NOMO-1 treated with DMSO at 0.1 percent for 48 hours (cell line): ENCODE data around the gene ERFE.

Experiments
- DNase-seq: peaks from one replicate; lab custom pipeline; 2025; ENCODE audit not compliant: unreplicated experiment; lab: John Stamatoyannopoulos, UW

The ERFE gene

DNA sequence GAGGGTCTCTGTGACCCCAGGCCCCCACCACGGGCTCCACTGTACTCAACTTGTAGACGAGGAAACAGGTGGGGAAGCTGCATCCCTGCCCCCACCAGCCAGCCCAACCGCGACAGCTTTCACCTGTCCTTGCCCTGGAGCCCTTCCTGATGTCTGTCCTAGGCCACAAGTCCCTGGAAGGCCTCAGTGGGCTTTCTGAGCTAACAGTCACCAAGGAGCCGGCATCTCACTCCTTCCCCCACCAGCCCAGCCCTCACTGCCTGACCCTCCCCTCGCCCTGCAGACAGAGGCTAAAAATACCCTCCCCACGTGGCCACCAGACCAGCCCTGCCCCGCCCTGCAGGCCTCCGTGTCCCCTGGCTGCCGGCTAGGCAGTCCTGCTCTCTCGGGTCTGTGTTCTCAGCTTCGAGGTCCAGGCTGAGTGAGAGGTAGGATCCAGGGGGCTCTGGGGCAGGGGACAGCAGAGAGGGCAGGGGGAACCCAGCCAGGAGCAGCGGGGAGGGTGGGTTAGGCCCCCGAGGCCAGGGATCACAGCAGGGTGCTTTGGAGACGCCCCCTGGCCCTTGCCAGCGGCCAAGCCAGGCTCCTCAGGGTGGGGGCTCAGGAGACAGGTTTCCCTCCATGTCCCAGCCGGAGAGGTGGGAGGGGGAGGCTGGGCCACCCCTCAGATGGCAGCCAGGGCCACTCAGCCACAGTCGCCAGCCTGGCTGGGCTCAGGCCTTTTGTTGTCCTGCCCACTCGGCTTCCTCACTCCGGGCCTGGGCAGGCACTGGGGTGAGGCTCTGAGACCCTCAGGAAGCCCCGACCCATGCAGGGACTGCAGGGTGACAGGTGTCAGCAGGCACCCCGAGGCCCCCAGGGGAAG is 20.2 kb upstream of the ERFE start, which contains the start of gene KLHL30:
KLHL30 (plus strand) TSS at position 338 of the 865 bp plus-strand sequence. CDS start 2,087 bp downstream, outside the sequence.
- peak; percentile 7 for DNase-seq

DNA sequence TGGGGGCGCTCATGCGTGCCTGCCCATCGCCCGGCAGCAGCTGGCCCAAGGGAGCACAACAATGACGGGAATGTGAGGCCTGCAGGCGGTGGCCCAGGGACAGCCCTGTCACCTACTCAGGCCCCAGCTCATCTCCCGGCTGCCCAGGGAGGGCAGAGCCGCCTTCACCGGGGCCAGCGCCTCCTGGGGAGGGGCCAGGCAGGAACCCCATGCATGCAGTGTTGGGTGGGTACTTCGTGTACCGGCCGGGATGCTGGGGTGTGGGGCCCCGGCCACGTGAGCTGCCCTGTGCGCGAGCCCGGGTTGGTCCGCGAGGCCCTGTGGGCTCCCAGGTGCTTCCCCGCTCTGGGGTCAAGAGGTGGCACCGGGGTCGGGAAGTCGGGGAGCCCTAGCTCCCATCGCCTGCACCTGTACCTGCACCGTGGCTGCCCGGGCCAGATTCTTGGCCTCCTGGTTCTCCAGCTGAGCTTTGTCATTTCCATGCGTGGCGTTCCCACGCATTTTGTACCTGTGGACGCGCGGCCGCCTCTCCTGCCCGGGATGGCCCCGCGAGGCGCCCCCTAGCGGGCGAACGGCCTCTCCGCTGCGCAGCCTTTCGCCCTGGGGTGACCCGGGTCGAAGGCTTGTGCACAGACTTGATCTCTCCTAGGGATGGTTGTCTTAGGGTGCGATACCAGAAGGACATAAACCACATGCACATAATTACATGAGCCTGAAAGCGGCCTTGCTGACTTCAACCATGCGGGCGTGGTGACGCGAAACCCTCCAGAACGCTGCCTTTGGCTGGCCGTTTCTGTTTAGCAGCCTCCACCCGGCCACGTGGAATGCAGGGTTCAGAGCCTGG is 19.4 kb upstream of the ERFE start:
- no peak for DNase-seq

DNA sequence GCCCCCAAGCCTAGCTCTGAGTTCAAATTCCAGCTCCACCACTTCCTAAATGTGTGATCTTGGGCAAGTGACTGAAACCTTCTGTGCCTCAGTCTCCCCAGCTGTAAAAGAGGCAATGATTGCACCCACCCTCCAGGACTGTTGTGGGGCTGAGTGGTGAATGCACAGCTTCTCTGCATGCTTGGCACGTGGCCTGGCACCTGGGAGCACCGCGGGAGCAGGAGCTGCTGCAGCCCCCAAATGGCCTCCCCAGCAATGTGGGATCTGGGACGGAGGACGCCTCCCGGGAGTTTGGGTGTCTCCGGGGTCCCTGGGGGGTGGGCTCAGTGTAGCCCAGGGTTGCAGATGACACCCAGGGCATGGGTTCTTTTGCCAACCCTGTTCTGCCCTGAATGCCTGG is 18.7 kb upstream of the ERFE start:
- no peak for DNase-seq

DNA sequence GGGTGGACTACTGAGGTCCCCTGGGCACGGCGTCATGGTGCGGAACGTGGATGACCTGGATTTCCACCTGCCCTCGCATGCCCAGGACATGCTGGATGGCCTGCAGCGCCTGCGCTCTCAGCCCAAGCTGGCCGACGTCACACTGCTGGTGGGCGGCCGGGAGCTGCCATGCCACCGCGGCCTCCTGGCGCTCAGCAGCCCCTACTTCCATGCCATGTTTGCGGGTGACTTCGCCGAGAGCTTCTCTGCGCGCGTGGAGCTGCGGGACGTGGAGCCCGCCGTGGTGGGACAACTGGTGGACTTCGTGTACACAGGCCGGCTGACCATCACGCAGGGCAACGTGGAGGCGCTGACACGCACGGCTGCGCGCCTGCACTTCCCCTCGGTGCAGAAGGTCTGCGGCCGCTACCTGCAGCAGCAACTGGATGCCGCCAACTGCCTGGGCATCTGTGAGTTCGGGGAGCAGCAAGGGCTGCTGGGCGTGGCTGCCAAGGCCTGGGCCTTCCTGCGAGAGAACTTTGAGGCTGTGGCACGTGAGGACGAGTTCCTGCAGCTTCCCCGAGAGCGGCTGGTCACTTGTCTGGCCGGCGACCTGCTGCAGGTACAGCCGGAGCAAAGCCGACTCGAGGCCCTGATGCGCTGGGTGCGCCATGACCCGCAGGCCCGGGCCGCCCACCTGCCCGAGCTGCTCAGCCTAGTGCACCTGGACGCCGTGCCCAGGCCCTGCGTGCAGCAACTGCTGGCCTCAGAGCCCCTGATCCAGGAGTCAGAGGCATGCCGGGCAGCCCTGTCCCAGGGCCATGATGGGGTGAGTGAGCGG is 17.8 kb upstream of the ERFE start:
- no peak for DNase-seq

DNA sequence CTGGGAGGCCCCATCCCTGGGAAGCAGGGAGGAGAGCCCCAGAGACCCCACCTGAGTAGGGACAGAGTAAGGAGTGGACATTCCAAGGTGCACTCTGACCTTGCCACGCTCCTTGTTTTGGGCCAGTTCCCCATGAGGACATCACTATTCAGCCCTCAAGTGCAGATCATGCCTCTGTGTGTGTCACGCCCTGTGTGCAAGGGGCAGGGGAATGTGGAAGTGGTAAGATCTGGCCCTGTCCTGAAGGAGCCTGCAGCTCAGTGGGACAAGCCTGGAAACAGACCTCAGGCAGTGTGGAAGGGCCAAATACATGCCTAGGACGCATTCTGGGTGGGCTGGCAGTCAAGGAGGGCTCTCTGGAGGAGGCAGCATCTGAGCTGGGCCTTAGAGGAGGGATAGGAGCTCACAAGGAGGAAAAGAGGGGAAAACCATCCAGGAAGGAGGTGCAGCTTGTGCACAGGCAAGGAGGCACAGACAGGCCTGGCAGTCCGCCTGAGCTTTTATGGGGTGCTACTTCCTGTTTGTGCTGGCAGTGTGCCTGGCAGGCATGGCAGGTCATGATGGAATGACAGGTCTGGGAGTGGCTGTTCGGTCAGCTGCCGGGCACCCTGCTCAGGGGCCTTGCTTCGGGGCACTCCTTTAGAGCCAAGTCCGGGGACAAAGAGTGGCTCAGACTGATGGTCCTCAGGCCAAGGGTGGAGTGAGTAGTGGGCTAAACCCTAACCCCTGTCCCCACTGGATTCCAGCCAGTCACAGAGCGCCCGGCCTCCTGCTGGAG is 17.0 kb upstream of the ERFE start:
- peak; percentile 34 for DNase-seq

DNA sequence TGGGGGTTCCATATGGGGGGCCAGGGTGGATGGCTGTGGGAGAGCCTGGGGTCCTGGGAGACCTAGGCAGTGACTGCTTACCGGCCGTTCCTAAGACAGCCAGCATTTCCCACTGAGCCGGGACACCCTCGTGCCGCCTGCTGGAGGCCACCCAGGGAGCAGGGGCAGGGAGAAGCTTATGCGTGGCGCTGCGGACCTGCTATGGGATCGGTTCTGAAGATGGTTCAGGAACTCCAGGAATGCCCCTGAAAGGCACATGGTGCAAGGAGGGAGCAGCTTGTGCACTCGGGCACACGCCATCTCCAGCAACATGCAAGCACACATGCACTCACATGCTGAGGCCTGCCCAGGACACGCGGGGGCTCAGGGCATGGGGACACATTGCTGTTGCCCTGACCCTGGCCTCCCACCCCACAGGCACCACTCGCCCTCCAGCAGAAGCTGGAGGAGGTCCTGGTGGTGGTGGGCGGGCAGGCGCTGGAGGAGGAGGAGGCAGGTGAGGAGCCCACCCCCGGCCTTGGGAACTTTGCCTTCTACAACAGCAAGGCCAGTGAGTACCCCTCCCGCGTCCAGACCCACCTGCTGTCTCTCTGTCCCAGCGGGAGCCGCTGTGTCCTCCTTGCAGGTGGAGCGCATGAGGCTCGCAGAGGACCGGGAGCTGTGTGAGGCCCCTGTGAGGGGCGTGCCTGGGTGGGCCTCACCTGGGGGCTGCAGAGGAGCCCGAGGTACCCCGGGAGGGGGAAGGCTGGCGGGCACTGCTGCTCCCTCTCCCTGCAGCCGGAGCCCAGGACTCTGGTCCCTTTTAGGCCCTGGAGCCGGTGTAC is 16.2 kb upstream of the ERFE start:
- no peak for DNase-seq

DNA sequence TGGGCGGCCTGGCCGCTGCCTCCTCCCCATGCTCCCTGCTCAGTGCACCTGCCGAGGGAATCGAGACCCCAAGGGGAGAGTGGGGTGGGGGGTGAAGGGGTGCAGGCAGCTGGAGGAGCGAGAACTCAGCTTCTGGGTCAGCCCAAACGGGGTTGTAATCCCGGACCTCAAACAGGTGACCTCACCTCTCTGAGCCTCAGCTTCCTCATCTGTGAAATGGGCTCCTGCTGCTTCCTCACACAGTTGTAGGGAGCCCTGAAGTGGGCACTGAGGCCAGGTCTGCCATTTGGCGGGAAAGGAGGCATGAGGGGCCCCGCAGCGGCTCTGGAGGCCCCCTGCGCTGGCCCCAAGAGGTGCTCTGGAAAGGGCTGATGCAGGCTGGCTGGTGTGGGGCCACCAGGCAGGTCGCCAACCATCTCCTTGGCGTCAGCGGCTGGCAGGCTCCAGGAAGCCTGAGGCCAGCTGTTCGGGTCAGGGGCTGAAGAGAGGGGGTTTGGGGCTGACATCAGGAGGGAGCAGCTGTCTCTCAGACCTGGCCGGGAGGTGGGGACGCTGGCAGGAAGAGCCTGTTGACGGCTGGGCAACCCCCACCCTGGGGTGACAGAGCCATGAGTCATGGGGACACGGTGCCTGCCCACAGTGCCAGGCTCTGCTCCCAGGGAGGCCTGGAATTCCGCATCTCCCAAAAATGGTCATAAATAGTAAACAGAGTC is 15.4 kb upstream of the ERFE start:
- DNase-seq, result no peak

DNA sequence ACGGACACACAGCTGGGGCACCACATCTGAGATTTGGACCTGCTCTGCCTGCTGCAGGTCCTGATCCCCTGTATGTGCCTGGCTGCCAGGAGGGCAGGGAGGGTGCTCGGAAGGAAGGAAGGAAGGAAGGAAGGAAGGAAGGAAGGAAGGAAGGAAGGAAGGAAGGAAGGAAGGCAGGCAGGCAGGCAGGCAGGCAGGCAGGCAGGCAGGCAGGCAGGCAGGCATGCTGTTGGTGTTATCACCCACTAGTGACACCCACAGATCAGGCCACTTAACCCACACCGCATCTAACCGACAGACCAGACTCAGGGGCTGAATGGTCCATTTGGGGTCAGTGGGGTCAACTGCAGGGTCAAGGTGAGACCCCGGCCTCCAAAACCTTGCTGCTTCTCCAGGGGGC is 14.5 kb upstream of the ERFE start:
- no peak for DNase-seq

DNA sequence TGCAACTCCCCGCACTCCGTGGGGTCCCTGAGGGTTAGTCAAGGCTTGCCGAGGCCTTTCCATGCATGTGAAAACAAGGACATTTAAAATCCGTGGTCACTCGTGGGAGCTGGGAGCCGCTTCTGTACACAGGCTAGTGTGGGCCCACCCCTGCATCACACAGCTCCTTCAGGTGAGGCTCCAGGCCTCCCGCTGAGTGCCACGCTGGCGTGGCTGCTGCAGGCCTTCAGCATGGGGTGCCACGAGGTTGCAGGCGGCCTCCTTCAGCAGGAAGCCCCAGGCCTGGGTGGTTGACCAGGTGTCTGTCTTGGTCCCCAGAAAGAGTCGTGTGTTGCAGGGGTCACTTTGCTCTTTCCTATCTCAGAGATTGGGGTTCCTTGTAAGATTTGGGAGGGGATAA is 13.7 kb upstream of the ERFE start:
- no peak for DNase-seq

DNA sequence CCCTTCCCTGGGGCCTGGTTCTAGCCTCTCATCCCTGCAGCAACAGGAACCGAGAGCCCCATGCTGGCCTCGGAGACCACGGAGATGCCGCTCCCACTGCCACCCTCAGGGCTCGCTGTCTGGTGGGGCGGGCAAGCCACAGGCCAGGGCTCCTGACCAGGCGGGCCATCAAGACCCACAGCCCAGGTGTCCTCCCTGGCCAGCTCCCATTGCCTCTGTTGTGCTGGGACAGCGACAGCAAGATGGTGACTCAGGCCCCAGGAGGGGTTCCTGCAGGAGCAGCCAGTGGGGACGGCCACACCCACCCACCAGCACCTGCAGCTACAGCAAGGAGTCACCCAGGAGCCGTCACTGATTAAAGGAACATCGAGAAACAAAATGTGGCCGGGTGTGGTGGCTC is 12.9 kb upstream of the ERFE start:
- DNase-seq, result no peak

DNA sequence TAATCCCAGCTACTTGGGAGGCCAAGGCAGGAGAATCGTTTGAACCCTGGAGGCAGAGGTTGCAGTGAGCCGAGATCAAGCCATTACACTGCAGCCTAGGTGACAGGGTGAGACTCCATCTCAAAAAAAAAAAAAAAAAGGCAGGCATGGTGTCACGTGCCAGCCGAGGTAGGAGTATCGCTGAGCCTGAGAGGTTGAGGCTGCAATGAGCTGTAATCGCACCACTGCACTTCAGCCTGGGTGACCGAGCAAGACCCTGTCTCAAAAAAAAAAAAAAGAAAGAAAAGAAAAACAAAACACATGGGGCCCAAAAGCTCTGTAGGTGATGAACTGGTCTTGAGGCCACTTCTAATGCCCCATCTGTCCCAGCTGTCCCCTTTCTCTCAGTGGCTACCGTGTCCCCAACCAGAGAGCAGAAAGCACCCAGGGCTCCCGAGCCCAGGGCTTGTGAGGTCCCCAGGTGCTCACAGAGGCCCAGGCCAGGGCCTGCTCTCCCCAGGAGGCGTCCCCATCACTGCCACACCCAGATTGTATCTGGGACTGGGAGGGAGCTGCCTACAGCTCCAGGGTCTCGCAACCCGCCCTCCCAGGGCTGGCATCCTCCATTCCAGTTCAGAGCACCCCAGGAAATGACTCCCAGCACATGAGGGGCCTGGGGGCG is 11.8 kb upstream of the ERFE start:
- no peak for DNase-seq

DNA sequence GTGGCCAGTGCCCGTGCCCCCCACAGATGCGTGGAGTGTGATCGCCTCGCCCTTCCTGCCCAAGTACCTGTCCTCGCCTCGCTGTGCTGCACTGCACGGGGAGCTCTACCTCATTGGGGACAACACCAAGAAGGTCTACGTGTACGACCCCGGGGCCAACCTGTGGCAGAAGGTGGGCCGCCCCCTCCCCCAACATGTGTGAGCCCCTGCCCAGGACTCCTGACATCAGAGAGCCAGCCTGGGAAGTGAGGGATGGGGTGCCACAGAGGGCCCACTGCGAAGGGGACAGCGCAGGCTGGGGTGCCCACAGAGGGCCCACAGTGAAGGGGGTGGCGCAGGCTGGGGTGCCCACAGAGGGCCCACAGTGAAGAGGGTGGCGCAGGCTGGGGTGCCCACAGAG is 9.8 kb upstream of the ERFE start:
- DNase-seq, result no peak

DNA sequence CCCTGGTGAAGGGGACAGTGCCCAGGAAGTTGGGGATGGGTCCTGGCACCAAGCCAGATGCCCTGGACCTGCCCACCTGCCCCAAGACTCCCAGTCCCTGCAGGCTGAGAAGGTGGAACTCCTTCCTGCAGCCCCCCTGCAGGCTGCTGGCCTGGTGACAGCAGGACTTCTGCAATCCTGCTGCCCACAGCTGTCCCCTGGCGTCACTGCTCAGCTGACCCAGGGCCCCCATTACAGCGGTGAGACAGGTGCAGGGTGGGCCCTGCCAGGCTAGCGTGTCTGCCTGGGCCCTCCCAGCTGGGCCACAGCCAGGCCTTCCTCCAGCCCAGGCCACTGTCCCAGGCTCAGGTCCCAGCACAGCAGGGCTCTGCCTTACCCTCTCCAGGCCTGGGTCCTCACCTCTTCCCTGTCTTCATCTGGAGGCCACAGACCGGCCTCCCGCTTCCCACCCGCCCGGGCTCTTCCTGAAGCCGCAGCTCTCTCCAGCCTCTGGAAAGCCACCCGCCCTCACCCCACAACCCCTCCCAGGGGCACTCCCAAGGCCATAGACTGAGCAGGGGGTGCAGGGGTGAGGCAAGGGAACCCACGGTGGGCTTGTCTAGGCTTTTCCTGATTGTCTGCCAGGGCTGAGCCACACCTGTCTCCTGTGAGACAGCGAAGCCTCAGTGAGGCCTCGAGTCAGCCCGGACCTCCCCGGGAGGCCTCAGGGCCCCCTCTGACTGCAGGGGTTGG is 8.8 kb upstream of the ERFE start:
- DNase-seq, result no peak

DNA sequence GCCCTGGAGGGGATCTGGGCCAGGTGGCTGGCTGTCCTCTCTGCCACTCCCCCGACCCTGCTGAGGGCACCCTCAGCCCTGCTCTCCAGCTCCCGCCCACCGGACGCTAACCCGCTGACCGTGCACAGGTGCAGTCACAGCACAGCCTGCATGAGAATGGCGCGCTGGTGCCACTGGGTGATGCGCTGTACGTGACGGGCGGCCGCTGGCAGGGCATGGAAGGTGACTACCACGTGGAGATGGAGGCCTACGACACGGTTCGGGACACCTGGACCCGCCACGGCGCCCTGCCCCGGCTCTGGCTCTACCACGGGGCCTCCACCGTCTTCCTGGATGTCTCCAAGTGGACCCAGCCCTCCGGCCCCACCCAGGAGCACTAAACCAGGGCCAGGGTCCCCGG is 8.1 kb upstream of the ERFE start:
- DNase-seq, result no peak

DNA sequence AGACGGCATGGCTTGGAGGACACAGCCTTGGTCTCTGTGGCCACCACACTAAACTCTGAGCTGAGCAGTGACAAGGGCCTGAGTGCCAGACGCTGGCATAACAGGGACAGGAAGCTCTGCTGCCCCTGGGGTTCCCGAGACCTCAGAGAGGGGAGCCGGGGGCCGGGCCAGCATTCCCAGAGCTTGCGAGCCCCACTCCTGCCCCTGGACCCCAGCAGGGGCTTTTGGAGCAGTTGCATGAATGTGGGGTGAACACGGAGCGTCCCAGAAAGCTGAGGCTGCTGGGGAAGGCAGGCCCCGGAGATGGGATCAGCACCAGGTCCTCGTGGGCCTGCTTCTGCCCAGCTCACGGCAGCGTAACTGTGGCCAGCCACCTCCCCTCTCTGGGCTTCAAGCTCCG is 7.6 kb upstream of the ERFE start:
- DNase-seq, result no peak

DNA sequence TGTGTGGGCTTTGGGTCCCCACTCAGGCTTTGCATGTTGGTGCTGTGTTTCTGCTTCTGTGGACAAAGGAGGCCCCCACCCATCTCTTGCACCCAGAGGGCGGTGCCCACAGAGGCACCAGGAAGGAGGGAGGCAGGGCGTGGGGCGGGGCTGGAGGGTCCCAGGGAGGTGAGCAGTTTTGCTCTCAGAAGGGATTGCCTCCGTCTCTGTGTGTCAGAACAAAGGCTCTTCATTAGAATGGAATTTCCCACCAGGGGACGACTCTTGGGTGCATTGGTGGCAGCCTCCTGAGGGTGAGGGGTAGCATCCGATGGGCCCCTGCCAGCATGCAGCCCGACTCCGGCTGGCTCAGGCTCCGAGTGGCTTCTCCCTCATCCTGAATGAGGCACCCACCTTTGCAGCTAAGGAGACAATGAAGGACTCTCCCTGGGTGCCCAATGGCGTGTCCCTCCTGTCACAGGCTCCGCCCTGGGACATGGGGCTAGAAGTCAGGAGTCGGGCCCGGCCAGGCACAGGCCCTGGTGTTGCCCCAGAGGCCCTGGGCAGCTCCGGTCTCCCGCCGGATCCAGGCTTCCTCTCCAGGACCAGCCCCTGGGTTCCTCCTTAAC is 7.0 kb upstream of the ERFE start:
- DNase-seq, result no peak
